B cell (primary cell): Measurements from ENCODE around the gene NUBPL. TPM values are rescaled to one million over a fixed set of nuclear protein-coding genes. Genes with fewer than 3 reads are reported as not detected.
"Not testable (repeated sequence)": the region's sequence is repeated elsewhere in the genome, so short reads cannot be mapped to it uniquely, and the experiment has no call there.

Experiments used
- ATAC-seq: fragments of 200-7000 bp; cut with Tn5 transposase; one replicate; pipeline ENCODE4 v1.10.0; 2021; ENCODE audit warnings: low read depth, mild to moderate bottlenecking, moderate number of reproducible peaks, moderate library complexity
- CTCF ChIA-PET: fragments of 350-600 bp; sonication (Branson Sonifier 250); formaldehyde crosslinking; loops from one replicate; lab custom pipeline; 2021; ENCODE audit warnings: antibody characterized with exemption, inconsistent platforms; lab: Charles Lee
- POLR2A ChIA-PET: fragments of 350-600 bp; sonication (Branson Sonifier 250); formaldehyde crosslinking; loops from one replicate; lab custom pipeline; 2021; ENCODE audit warnings: antibody characterized with exemption; lab: Charles Lee
- DNase-seq: peaks from one replicate; pipeline ENCODE4 v3.0.0; 2013
- H2AFZ ChIP-seq: 2 replicates; pipeline ENCODE4 v1.6.1; 2012; ENCODE audit warnings: mild to moderate bottlenecking, low read depth, low read length; ENCODE audit not compliant: insufficient read depth, poor library complexity, severe bottlenecking
- H3K27ac ChIP-seq, 2 donors: 1 replicate in 1 of 2; 2 replicates in 1 of 2; pipeline ENCODE4 v1.5.1; 2012 to 2013; ENCODE audit warnings: low read length in 2 of 2, mild to moderate bottlenecking in 2 of 2, moderate library complexity in 1 of 2
- H3K27me3 ChIP-seq, 4 experiments: fragments of 200-600 bp in 1 of 4; sonication (generic) in 1 of 4; replicated peaks in 1 of 4; 1 replicate in 2 of 4; 2 replicates in 2 of 4; pipeline versions ENCODE4 v1.6.1 to v1.7.0; 2013 to 2016; ENCODE audit warnings: low read length in 3 of 4, mild to moderate bottlenecking in 2 of 4, mixed read lengths in 1 of 4, moderate library complexity in 1 of 4; ENCODE audit not compliant: insufficient read depth in 4 of 4, control insufficient read depth in 3 of 4; ENCODE audit errors: control extremely low read depth in 1 of 4
- H3K36me3 ChIP-seq, 2 experiments: replicated peaks in 1 of 2; 1 replicate in 1 of 2; 2 replicates in 1 of 2; pipeline versions ENCODE4 v1.6.1 to v1.7.1; 2013; ENCODE audit warnings: low read length in 1 of 2; ENCODE audit not compliant: insufficient read depth in 2 of 2, control insufficient read depth in 1 of 2; ENCODE audit errors: control extremely low read depth in 1 of 2, extremely low read depth in 1 of 2
- H3K4me1 ChIP-seq, 2 donors: fragments of 200-600 bp in 1 of 2; sonication (generic) in 1 of 2; 1 replicate in 1 of 2; 2 replicates in 1 of 2; pipeline versions ENCODE4 v1.5.1 to v1.6.1; 2013 to 2017; ENCODE audit warnings: low read length in 2 of 2; ENCODE audit not compliant: control insufficient read depth in 2 of 2, insufficient read depth in 2 of 2
- H3K4me2 ChIP-seq: replicated peaks from 2 replicates; pipeline ENCODE3; 2012; ENCODE audit warnings: mild to moderate bottlenecking, low read depth, low read length; ENCODE audit not compliant: poor library complexity, severe bottlenecking
- H3K4me3 ChIP-seq, 5 experiments: fragments of 200-600 bp in 1 of 5; sonication (generic) in 1 of 5; 1 replicate in 3 of 5; 2 replicates in 2 of 5; pipeline versions ENCODE4 v1.5.1 to v1.7.0; 2011 to 2016; ENCODE audit warnings: low read length in 4 of 5, mild to moderate bottlenecking in 4 of 5, low read depth in 2 of 5, control low read depth in 1 of 5, moderate library complexity in 1 of 5; ENCODE audit not compliant: insufficient read depth in 1 of 5; ENCODE audit errors: control extremely low read depth in 1 of 5, extremely low read depth in 1 of 5
- H3K79me2 ChIP-seq: fragments of 200-600 bp; sonication (generic); one replicate; pipeline ENCODE4 v1.6.0; 2016; ENCODE audit warnings: low read length; ENCODE audit not compliant: control insufficient read depth, insufficient read depth
- H3K9ac ChIP-seq: fragments of 200-600 bp; sonication (generic); 2 replicates; pipeline ENCODE4 v1.6.1; 2017; ENCODE audit warnings: mild to moderate bottlenecking, low read length, moderate library complexity
- H3K9me3 ChIP-seq, 3 donors: one replicate each; pipeline versions ENCODE4 v1.6.1 to v1.7.1; 2013; ENCODE audit warnings: low read length in 2 of 3; ENCODE audit not compliant: control insufficient read depth in 2 of 3, insufficient read depth in 1 of 3; ENCODE audit errors: control extremely low read depth in 1 of 3
- H4K20me1 ChIP-seq: 2 replicates; pipeline ENCODE4 v1.6.0; 2012; ENCODE audit warnings: mild to moderate bottlenecking, low read length; ENCODE audit not compliant: insufficient read depth, control insufficient read depth, poor library complexity, severe bottlenecking
- H3K27ac Mint-ChIP-seq: one replicate; pipeline ENCODE4 v1.8.0; 2021; ENCODE audit warnings: mixed read lengths
- H3K27me3 Mint-ChIP-seq: one replicate; pipeline ENCODE4 v1.8.0; 2021; ENCODE audit warnings: mixed read lengths
- H3K4me1 Mint-ChIP-seq: one replicate; pipeline ENCODE4 v1.8.0; 2021; ENCODE audit warnings: mixed read lengths
- H3K4me3 Mint-ChIP-seq: one replicate; pipeline ENCODE4 v1.8.0; 2021; ENCODE audit warnings: mixed read lengths
- H3K9me3 Mint-ChIP-seq: one replicate; pipeline ENCODE4 v1.8.0; 2022; ENCODE audit warnings: mixed read lengths; ENCODE audit not compliant: insufficient read depth
- CTCF ChIP-seq: fragments of 200-600 bp; IDR thresholded peaks from one replicate; pipeline ENCODE4 v1.8.0; 2022; ENCODE audit warnings: antibody characterized with exemption, mild to moderate bottlenecking
- EZH2 ChIP-seq: IDR thresholded peaks from 2 replicates; pipeline ENCODE4 v1.6.1; 2012; ENCODE audit warnings: borderline replicate concordance, low read depth, mild to moderate bottlenecking, moderate library complexity, low read length; ENCODE audit not compliant: insufficient read depth, poor library complexity, severe bottlenecking
- WGBS: methylation state at CpG from one replicate; pipeline ENCODE4 v1.1.5; 2013; ENCODE audit warnings: missing lambda C conversion rate; ENCODE audit not compliant: insufficient coverage; 5-methylcytosine and 5-hydroxymethylcytosine counted together
- intact Hi-C: fragments of 100-400 bp; cut with micrococcal nuclease; formaldehyde crosslinking; loops from one replicate; pipeline ENCODE4 v1.10.0; 2022
- polyA plus RNA-seq: library from polyadenylated mRNA; depleted of rRNA; stranded (reverse); fragments of >200 nt; gene quantifications from 2 replicates; pipeline ENCODE4 v1.2.3, GENCODE V29; 2012
- total RNA-seq, 2 donors: library from RNA; stranded (reverse); fragments of 120-200 nt in 1 of 2; gene quantifications; 1 replicate in 1 of 2; 2 replicates in 1 of 2; pipeline versions ENCODE4 v1.2.3 to v1.2.4, GENCODE V29; 2013 to 2022

Gene NUBPL
- total and polyA plus RNA-seq, 2 donors (not counting 1 experiment from before 2014, with no cell fraction given) = 1.9 to 14.2 TPM

GRCh38 chr14:31854508-31855075, 293.4 kb downstream of the NUBPL start:
- Histone ChIP-seq H3K79me2 (no peaks in the 10 kb centered on the region), H2AFZ (no peak overlapping the region), H3K4me3 (no peak overlapping the region), H3K9ac (no peak overlapping the region), H3K9me3 (peaks cover 0 to 4% (median 0%) of the 10 kb centered on the region in 3 donors), H3K27ac (no peak overlapping the region), H3K27me3 (no peaks in the 10 kb centered on the region), H3K4me2 (no peak overlapping the region), H3K36me3 (no peaks in the 10 kb centered on the region), H4K20me1 (no peaks in the 10 kb centered on the region), H3K4me1 (no peaks in the 10 kb centered on the region)
- TF ChIP-seq CTCF = no peak
- no peak for TF ChIP-seq EZH2
- intact Hi-C loops = no loop called here
- Mint-ChIP-seq H3K9me3 (no peaks in the 10 kb centered on the region), H3K27me3 (no peaks in the 10 kb centered on the region), H3K4me1 (no peaks in the 10 kb centered on the region), H3K27ac (no peak overlapping the region), H3K4me3 (no peak overlapping the region)
- ATAC-seq = no peak
- no peak for DNase-seq
- POLR2A ChIA-PET = no interaction called here
- WGBS = no CpG with 5 or more reads among the region's 2 CpGs
- CTCF ChIA-PET = no interaction called here

- intact Hi-C loops = no loop called here
- no peaks in the 10 kb centered on the region for H3K36me3 ChIP-seq
- H3K27ac ChIP-seq = no peak overlapping the region
- no peak overlapping the region for H3K4me2 ChIP-seq
- no peaks in the 10 kb centered on the region for H4K20me1 ChIP-seq
- no peaks in the 10 kb centered on the region for H3K9me3 Mint-ChIP-seq
- no peak overlapping the region for H3K9ac ChIP-seq
- peaks cover 0 to 4% (median 0%) of the 10 kb centered on the region in 3 donors for H3K9me3 ChIP-seq
- no peaks in the 10 kb centered on the region for H3K4me1 ChIP-seq
- CTCF ChIA-PET = no interaction called here
- H3K27me3 Mint-ChIP-seq = no peaks in the 10 kb centered on the region
- H3K27me3 ChIP-seq = no peaks in the 10 kb centered on the region
- no peak for ATAC-seq
- no peak overlapping the region for H3K4me3 ChIP-seq
- no peaks in the 10 kb centered on the region for H3K79me2 ChIP-seq
- H2AFZ ChIP-seq = no peak overlapping the region
- WGBS = no CpG with 5 or more reads among the region's 1 CpG
- TF ChIP-seq EZH2 (no peak), CTCF (no peak)
- no peaks in the 10 kb centered on the region for H3K4me1 Mint-ChIP-seq
- DNase-seq = no peak
- H3K4me3 Mint-ChIP-seq = no peak overlapping the region
- no peak overlapping the region for H3K27ac Mint-ChIP-seq
- POLR2A ChIA-PET = no interaction called here
Measured at GRCh38 chr14:31855262-31855661, 294.1 kb downstream of the NUBPL start.

GRCh38 chr14:31856003-31856402, 294.8 kb downstream of the NUBPL start:
- intact Hi-C loops, CTCF ChIA-PET: not testable (repeated sequence)
- WGBS = 100% methylated on average over 1 of the region's 2 CpGs

More at GRCh38 chr14:31856003-31856402, 294.8 kb downstream of the NUBPL start:
- POLR2A ChIA-PET, H3K27ac ChIP-seq, H3K9ac ChIP-seq, H3K79me2 ChIP-seq, H3K9me3 Mint-ChIP-seq, H3K27ac Mint-ChIP-seq, H3K9me3 ChIP-seq, ATAC-seq, H3K4me1 ChIP-seq, H3K27me3 Mint-ChIP-seq, H3K27me3 ChIP-seq, H3K4me2 ChIP-seq, DNase-seq, H3K36me3 ChIP-seq, H3K4me1 Mint-ChIP-seq, H4K20me1 ChIP-seq, H2AFZ ChIP-seq, H3K4me3 ChIP-seq, H3K4me3 Mint-ChIP-seq: not testable (repeated sequence)
